Esophagus (tissue), 2 donors: Measurements from ENCODE around the gene PAX5. TPM values are rescaled to one million over a fixed set of nuclear protein-coding genes. Genes with fewer than 3 reads are reported as not detected.

Source experiments
- H3K27ac ChIP-seq, 2 donors: one replicate each; pipeline ENCODE4 v1.5.1; 2013; ENCODE audit warnings: low read depth in 2 of 2, mild to moderate bottlenecking in 2 of 2, inconsistent platforms in 1 of 2, low read length in 1 of 2, moderate library complexity in 1 of 2
- H3K27me3 ChIP-seq, 2 donors: one replicate each; pipeline ENCODE4 v1.6.1; 2013; ENCODE audit warnings: low read length in 2 of 2, control low read depth in 1 of 2, mild to moderate bottlenecking in 1 of 2; ENCODE audit not compliant: insufficient read depth in 2 of 2, control insufficient read depth in 1 of 2
- H3K36me3 ChIP-seq, 2 donors: one replicate each; pipeline ENCODE4 v1.6.1; 2013; ENCODE audit warnings: low read length in 1 of 2; ENCODE audit not compliant: control insufficient read depth in 2 of 2, insufficient read depth in 2 of 2
- H3K4me1 ChIP-seq, 2 donors: one replicate each; pipeline ENCODE4 v1.6.1; 2013; ENCODE audit warnings: low read length in 1 of 2; ENCODE audit not compliant: control insufficient read depth in 2 of 2, insufficient read depth in 2 of 2
- H3K4me3 ChIP-seq, 2 donors: one replicate each; pipeline ENCODE4 v1.5.1; 2013; ENCODE audit warnings: low read length in 2 of 2, mild to moderate bottlenecking in 2 of 2, low read depth in 1 of 2, moderate library complexity in 1 of 2
- H3K9me3 ChIP-seq, 2 donors: one replicate each; pipeline ENCODE4 v1.6.1; 2013; ENCODE audit warnings: mild to moderate bottlenecking in 2 of 2, low read depth in 1 of 2, low read length in 1 of 2, moderate library complexity in 1 of 2; ENCODE audit not compliant: control insufficient read depth in 2 of 2, insufficient read depth in 1 of 2
- WGBS, 2 donors: extraction: QIAGEN DNeasy Blood & Tissue Kit; methylation state at CpG; one replicate each; pipeline ENCODE4 v1.1.7; 2013; 5-methylcytosine and 5-hydroxymethylcytosine counted together
- polyA plus RNA-seq, 2 donors: library from polyadenylated mRNA; stranded (reverse); fragments of 200-250 nt; gene quantifications; one replicate each; pipeline ENCODE4 v1.2.3, GENCODE V29; 2013
- donor health status: healthy with polysubstance abuse.
- donor health status: Bipolar disorder and iron deficiency.

Gene PAX5
- polyA plus RNA-seq, 2 donors: 0.02 to 0.10 TPM

DNA sequence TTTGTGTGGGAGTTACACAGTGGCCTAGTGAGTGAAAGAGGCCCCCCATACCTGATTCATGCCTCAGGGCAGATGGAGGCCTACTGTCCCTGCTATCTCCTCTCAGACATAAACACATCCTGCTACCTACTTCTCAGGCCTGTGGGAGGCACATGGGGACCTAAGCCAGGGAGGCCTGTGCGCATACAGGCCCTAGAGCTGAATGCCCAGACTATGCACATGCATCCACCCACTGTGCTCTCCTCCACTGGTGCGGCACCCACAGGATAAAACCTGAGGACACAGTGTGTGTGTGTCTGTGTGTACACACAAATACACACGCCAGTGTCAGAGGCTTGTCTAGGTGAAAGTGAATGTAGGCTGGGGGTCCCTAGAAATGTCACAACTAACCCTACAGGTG, 1.4 kb downstream of the PAX5 start:
- Histone ChIP-seq H3K36me3 (no peaks in the 10 kb centered on the region), H3K4me1 (peaks cover 14 to 23% of the 10 kb centered on the region in 2 donors), H3K27me3 (peaks cover 0 to 72% of the 10 kb centered on the region in 2 donors), H3K27ac (no peak overlapping the region), H3K9me3 (peaks cover 0 to 17% of the 10 kb centered on the region in 2 donors), H3K4me3 (no peak overlapping the region)
- WGBS, 2 donors: 52 to 62% methylated on average over 3 of the region's 3 CpGs

DNA sequence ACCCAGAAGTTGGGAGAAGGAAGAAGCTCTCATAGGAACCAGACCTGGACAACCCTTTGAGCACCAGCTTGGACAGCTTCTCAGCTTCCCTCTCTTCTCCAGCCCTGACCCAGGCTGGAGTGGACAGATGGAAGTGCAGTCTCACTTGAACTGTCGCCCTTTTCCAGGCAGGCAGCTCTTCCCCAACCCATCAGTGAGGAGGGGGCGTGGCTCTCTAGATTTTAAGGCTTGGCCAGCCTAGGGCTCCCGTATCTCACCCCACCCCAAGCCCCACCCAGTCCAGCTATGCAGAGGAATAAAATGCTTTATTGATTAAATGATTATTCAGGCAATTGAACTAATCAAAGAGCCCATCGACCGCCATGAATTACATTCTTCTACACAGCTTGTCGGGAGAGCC, 2.2 kb downstream of the PAX5 start:
- peaks cover 0 to 71% of the 10 kb centered on the region in 2 donors for H3K27me3 ChIP-seq
- H3K4me1 ChIP-seq: peaks cover 16 to 22% of the 10 kb centered on the region in 2 donors
- H3K9me3 ChIP-seq: peaks cover 0 to 21% of the 10 kb centered on the region in 2 donors
- WGBS, 2 donors: 13 to 22% methylated on average over 6 of the region's 6 CpGs
- H3K4me3 ChIP-seq: no peak overlapping the region
- no peaks in the 10 kb centered on the region for H3K36me3 ChIP-seq
- no peak overlapping the region for H3K27ac ChIP-seq

DNA sequence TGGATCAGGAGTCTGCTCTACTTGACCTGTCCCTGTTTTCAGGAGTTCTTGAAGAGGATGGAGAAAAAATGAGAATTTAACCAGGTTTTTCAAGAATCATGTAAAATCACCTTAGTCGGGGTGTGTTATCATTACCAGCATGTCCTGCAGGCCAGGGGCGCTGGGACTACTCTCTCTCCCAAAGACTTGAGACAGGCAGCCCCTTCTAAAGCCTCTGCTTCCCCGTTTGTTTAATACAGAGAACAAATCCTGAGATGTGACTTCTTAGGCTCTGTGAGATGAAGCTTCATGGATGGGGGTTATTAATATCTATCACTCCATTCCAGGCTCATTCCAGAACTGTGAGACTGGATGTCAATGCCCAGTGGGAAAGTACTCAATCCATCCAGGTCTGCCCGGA, 3.0 kb downstream of the PAX5 start:
- WGBS, 2 donors: 29 to 37% methylated on average over 4 of the region's 4 CpGs
- H3K4me1 ChIP-seq: peaks cover 18 to 20% of the 10 kb centered on the region in 2 donors

DNA sequence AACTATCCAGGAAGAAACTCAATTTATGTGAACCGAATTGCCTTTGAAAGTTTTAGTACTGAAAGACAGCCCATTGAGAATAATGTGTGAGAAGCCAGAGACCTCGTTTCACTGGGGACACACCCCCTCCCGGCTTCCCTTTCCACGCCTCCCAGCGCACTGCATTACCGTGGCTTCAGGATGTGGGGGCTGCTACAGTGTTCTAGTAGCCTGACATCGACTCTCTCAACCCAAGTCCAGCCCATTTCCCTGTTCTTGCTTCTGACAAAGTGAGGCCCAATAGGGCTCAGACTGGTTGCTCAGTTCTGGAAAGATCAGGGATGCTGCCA, 3.5 kb downstream of the PAX5 start:
- no peaks in the 10 kb centered on the region for H3K36me3 ChIP-seq
- H3K4me3 ChIP-seq: no peak overlapping the region
- WGBS, 2 donors: 6 to 12% methylated on average over 7 of the region's 7 CpGs
- peaks cover 0 to 21% of the 10 kb centered on the region in 2 donors for H3K9me3 ChIP-seq
- H3K4me1 ChIP-seq: peaks cover 19 to 25% of the 10 kb centered on the region in 2 donors
- H3K27me3 ChIP-seq: peaks cover 0 to 70% of the 10 kb centered on the region in 2 donors
- no peak overlapping the region for H3K27ac ChIP-seq

More for the DNA sequence above, 3.0 kb downstream of the PAX5 start:
- Histone ChIP-seq H3K27me3 (peaks cover 0 to 70% of the 10 kb centered on the region in 2 donors), H3K27ac (no peak overlapping the region), H3K36me3 (no peaks in the 10 kb centered on the region), H3K4me3 (no peak overlapping the region), H3K9me3 (peaks cover 0 to 21% of the 10 kb centered on the region in 2 donors)

DNA sequence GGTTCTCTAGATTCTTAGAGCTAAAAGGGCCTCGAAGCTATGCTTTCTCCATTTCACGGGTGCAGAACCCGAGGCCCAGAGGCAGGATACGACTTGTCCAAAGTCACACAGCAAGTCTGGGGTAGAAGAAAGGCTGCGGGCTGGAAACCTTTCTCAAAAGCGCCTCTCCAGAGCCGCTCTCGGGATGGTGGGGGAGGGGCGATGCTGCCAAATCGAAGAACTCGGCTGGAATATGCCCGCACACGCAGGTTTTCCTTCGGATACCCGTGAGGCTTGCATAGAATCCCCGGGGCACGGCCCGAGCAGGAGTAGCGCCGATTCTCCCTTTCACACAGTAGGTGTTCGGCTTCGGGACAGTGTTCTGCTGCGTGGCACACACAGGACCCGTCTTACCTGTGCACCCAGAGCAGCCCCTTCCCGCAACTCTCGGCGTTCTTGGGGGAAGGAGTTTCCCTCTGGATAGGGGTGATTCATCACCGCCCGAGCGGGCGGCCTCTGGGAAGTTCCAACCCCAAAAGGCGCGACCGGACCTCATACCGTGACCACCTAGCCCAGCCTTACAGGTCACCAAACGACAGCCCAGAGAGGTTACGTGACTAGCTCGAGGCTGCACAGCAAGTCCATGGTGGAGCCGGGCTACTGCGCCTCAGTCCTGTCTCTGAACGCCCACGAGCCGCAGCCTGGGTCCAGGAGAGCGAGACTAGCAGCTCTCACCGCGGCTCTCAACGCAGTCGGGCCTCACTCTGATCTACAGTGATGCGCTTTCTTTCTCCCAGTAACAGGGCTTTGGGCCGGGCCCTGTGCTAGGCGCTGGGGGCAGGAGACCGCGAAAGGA, 4.1 kb downstream of the PAX5 start:
- H3K27me3 ChIP-seq: peaks cover 0 to 70% of the 10 kb centered on the region in 2 donors
- no peaks in the 10 kb centered on the region for H3K36me3 ChIP-seq
- no peak overlapping the region for H3K4me3 ChIP-seq
- 4% methylated on average over 53 of the region's 53 CpGs for WGBS, 2 donors
- no peak overlapping the region for H3K27ac ChIP-seq
- peaks cover 19 to 30% of the 10 kb centered on the region in 2 donors for H3K4me1 ChIP-seq
- H3K9me3 ChIP-seq: peaks cover 0 to 19% of the 10 kb centered on the region in 2 donors

DNA sequence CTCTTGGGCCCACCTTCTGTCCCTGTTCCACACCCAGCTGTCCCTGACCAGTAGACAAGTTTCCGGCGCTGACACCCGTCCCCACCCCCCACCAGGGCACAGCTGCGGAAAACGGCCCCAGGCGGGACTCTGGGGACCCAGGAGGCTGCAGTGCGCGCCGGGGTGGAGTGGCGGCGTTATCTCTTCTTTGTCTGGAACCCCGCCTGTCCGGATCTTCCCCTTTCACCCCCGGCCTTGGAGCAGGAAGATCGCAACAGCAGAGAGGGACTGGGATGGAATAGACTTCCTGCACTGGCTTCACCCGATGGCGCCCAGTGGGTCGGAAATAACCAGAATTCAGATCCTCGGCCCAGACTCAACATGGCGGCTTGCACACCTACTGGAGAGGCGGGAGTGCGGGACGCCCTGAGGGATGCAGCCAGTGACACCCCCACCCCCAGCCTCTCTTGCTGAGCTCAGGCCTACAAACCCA, 4.7 kb downstream of the PAX5 start:
- H3K27ac ChIP-seq: no peak overlapping the region
- no peaks in the 10 kb centered on the region for H3K36me3 ChIP-seq
- peaks cover 0 to 19% of the 10 kb centered on the region in 2 donors for H3K9me3 ChIP-seq
- peaks cover 2 to 69% of the 10 kb centered on the region in 2 donors for H3K27me3 ChIP-seq
- H3K4me3 ChIP-seq: no peak overlapping the region
- H3K4me1 ChIP-seq: peaks cover 19 to 30% of the 10 kb centered on the region in 2 donors
- 2 to 5% methylated on average over 23 of the region's 23 CpGs for WGBS, 2 donors

DNA sequence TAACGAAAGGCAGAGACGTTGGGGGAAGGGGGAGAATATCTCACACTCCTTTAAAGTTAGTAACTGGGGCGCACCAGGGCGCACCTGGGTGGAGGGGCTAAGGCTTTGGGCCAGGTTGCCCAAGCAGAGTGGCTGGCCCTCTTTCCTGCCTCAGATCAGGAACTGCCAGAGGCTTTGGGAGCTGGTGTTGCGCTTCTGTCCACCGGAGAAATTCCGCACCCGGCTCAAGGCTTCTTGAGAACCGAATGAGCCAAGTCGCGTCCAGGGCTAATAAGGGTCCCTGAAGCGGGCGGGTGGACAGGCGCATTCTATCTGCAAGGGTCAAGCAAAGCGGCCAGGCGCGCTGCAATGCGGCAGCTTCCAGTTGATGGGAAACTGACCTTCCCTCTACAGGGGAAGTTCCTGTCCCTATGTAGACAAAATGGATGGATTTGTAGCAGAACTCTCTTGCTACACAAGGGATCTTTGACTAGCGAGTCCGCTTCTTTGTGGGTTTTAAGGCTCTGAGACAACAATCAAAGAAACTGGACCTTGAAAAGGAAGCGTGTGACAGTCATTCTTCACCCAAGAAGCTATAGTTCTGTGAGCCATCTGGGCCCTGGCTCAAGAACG, 5.5 kb downstream of the PAX5 start:
- Histone ChIP-seq H3K27me3 (peaks cover 9 to 74% of the 10 kb centered on the region in 2 donors), H3K27ac (no peak overlapping the region), H3K4me3 (no peak overlapping the region), H3K36me3 (no peaks in the 10 kb centered on the region), H3K4me1 (peaks cover 19 to 30% of the 10 kb centered on the region in 2 donors), H3K9me3 (peaks cover 0 to 19% of the 10 kb centered on the region in 2 donors)
- WGBS, 2 donors: 15 to 20% methylated on average over 22 of the region's 22 CpGs

DNA sequence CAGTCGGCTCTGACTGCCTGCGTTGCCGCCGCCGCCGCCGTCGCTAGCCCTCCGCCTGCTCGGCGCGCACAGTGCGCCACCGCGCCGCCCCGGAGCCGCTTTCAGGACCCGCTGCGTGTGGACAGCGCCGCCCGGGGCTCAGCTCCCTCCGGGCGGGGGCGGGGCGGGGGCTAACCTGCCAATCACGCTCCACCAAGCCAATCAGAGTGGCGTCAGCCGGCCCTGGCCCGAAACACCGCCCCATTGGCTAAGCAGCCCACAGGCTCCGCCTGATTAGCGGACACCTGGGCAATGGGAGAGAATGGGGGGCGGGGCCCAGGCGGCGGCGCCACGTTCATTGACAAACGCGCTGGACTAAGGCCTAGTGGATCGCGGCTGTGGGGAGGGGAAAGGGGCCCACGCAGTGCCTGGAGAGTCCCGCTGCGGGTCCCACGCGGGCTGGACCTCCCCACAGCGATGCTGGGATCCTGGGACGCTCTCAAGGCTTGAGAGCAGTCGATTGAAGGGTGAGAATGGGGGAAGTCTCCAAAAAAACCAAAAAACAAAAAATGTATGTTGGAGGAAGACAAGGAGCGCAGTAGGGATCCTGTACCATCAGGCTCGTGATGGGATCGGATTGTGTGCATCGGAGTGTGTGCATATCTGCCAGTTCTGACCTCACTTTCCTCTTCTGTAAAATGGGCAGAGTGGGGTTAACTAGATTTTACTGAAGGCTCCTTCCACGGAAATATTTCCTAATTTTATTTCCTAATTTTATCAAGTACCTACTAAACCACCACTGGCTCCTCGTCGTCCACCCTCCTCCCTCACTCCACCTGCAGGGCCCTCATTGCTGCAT, 6.3 kb downstream of the PAX5 start:
- Histone ChIP-seq H3K9me3 (peaks cover 0 to 19% of the 10 kb centered on the region in 2 donors), H3K4me3 (peak overlapping the region in 1 of 2 donors; percentile 4), H3K27ac (no peak overlapping the region)

DNA sequence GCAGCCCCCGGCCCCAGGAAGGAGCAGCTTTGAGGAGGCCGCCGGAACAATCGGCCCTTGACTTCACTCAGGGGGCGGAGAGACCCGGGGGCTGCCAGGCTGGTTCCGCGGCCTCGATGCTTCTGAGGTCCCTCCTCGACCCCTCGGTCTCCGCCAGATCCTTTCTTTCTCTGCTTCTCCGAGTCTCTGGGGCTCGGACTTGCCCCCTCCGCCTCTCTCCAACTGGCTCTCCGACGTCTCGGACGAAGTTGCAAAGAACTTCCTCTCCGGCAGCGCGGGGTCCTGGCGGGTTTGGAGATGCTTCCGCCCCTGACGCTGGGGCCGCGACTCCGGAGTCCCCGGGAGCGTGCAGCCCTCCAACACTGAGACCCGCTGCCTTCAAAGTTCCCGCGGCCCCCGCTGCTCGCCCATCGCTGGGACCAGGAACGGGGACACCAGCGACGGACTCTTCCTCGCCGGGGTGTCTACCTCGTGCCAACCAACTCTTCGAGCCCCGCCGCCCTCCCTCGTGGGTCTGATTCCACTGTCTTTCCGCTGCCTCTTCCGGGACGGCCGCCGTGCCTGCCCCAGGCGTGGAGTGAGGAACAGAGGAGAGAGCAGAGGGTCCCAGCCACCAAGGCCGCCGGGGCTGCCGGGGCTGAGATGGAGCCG, 7.0 kb downstream of the PAX5 start:
- H3K27me3 ChIP-seq: peaks cover 12 to 65% of the 10 kb centered on the region in 2 donors
- H3K36me3 ChIP-seq: no peaks in the 10 kb centered on the region
- no peak overlapping the region for H3K27ac ChIP-seq
- H3K9me3 ChIP-seq: peaks cover 0 to 19% of the 10 kb centered on the region in 2 donors
- WGBS, 2 donors: 3% methylated on average over 55 to 56 of the region's 56 CpGs
- peak overlapping the region in 1 of 2 donors; percentile 4 for H3K4me3 ChIP-seq
- H3K4me1 ChIP-seq: peaks cover 19 to 30% of the 10 kb centered on the region in 2 donors

More for the DNA sequence above, 6.3 kb downstream of the PAX5 start:
- Histone ChIP-seq H3K27me3 (peaks cover 10 to 72% of the 10 kb centered on the region in 2 donors), H3K36me3 (no peaks in the 10 kb centered on the region), H3K4me1 (peaks cover 19 to 30% of the 10 kb centered on the region in 2 donors)
- 3 to 4% methylated on average over 57 to 58 of the region's 58 CpGs for WGBS, 2 donors
